Uterus (tissue), 2 donors: ENCODE measurements around the gene SLC36A3.

ENCODE experiments used
- CTCF ChIP-seq, 4 experiments: fragments of 200-600 bp in 2 of 4; fragments of 450-650 bp in 2 of 4; sonication (generic) in 2 of 4; IDR thresholded peaks; one replicate each; pipeline ENCODE4 v1.5.1; 2016 to 2019; ENCODE audit warnings: antibody characterized with exemption in 4 of 4, mild to moderate bottlenecking in 2 of 4, moderate library complexity in 1 of 4
- POLR2A ChIP-seq, 2 donors: fragments of 450-650 bp; IDR thresholded peaks; one replicate each; pipeline ENCODE4 v1.6.1; 2016; ENCODE audit warnings: antibody characterized with exemption in 2 of 2, mild to moderate bottlenecking in 1 of 2, moderate library complexity in 1 of 2

- TF ChIP-seq CTCF (IDR thresholded peaks at IDR 0.05): no peak
- no peak for TF ChIP-seq POLR2A (IDR thresholded peaks at IDR 0.05)
Observed at GRCh38 chr5:151348789-151349188, 45.2 kb upstream of the SLC36A3 start.
